HepG2 (cell line): ENCODE data around the gene USP9Y.

Experiments used
- CTCF ChIP-seq: sonication (generic); formaldehyde crosslinking; IDR thresholded peaks from 2 replicates; pipeline ENCODE4 v1.5.0; 2020; ENCODE audit warnings: mild to moderate bottlenecking, missing genetic modification reagents, moderate library complexity
- PCBP1 ChIP-seq: fragments of 200-400 bp; formaldehyde crosslinking; IDR thresholded peaks from 2 replicates; pipeline ENCODE4 v1.6.1; 2017; ENCODE audit warnings: mild to moderate bottlenecking, low read depth, low read length, borderline replicate concordance
- PRDM10 ChIP-seq: sonication (generic); formaldehyde crosslinking; IDR thresholded peaks from 2 replicates; pipeline ENCODE4 v1.4.0; 2020; ENCODE audit warnings: low read depth, missing genetic modification reagents
- RCOR2 ChIP-seq: IDR thresholded peaks from 2 replicates; pipeline ENCODE4 v1.6.1; 2016; ENCODE audit warnings: missing biosample characterization, missing genetic modification reagents

GRCh38 chrY:12756021-12756420 lies 55.0 kb downstream of the USP9Y start:
- no peak for TF ChIP-seq PRDM10 (CRISPR knock-in tag)
- no peak for TF ChIP-seq RCOR2 (CRISPR knock-in tag)
- TF ChIP-seq CTCF (CRISPR knock-in tag): no peak
- no peak for TF ChIP-seq PCBP1
